IMR-90 (cell line): ENCODE data around the gene GDNF. TPM values are rescaled to one million over a fixed set of nuclear protein-coding genes. Genes with fewer than 3 reads are reported as not detected.

Experiments
- ATAC-seq: fragments of 200-7000 bp; cut with Tn5 transposase; 2 replicates; pipeline ENCODE4 v1.9.1; 2020; ENCODE audit warnings: low read depth, mild to moderate bottlenecking, moderate library complexity
- BruUV-seq: library from RNA; stranded (reverse); fragments of 400-500 nt; replicated peaks from 2 replicates; lab custom pipeline; 2021; lab: Mats Ljungman, UMichigan
- CTCF ChIA-PET: fragments of 300-600 bp; formaldehyde crosslinking; extraction: SDS; loops from one replicate; lab custom pipeline; 2021; ENCODE audit warnings: antibody characterized with exemption; lab: Yijun Ruan, JAX
- POLR2A ChIA-PET: fragments of 300-600 bp; sonication (Branson Sonifier 250); formaldehyde crosslinking; loops from one replicate; lab custom pipeline; 2022; ENCODE audit warnings: antibody characterized with exemption; ENCODE audit not compliant: unreplicated experiment; lab: Charles Lee
- DNase-seq: peaks from one replicate; pipeline ENCODE4 v3.0.0; 2013
- H2AFZ ChIP-seq: replicated peaks from 2 replicates; pipeline ENCODE3; 2013; ENCODE audit warnings: low read length, mild to moderate bottlenecking; ENCODE audit not compliant: poor library complexity
- H2AK5ac ChIP-seq: 2 replicates; pipeline ENCODE4 v1.6.1; 2013; ENCODE audit warnings: low read depth, low read length, inconsistent platforms
- H2AK9ac ChIP-seq: replicated peaks from 2 replicates; pipeline ENCODE3; 2013; ENCODE audit warnings: mild to moderate bottlenecking, low read depth, low read length, moderate library complexity; ENCODE audit not compliant: poor library complexity
- H2BK120ac ChIP-seq: 2 replicates; pipeline ENCODE4 v1.6.1; 2013; ENCODE audit warnings: low read depth, low read length, inconsistent platforms
- H2BK15ac ChIP-seq: 3 replicates; pipeline ENCODE4 v1.6.1; 2013; ENCODE audit warnings: low read depth, low read length, inconsistent platforms
- H2BK20ac ChIP-seq: 2 replicates; pipeline ENCODE4 v1.6.1; 2013; ENCODE audit warnings: low read depth, mild to moderate bottlenecking, inconsistent platforms, low read length, moderate library complexity
- H2BK5ac ChIP-seq: 2 replicates; pipeline ENCODE4 v1.6.1; 2013; ENCODE audit warnings: mild to moderate bottlenecking, low read depth, low read length, inconsistent platforms; ENCODE audit not compliant: poor library complexity, severe bottlenecking
- H3K14ac ChIP-seq: replicated peaks from 2 replicates; pipeline ENCODE4 v1.6.1; 2013; ENCODE audit warnings: low read depth, low read length, inconsistent platforms
- H3K18ac ChIP-seq: 2 replicates; pipeline ENCODE4 v1.6.1; 2013; ENCODE audit warnings: low read depth, low read length, control low read depth
- H3K23ac ChIP-seq: 2 replicates; pipeline ENCODE4 v1.6.1; 2013; ENCODE audit warnings: low read depth, low read length, inconsistent platforms
- H3K27ac ChIP-seq: 2 replicates; pipeline ENCODE4 v1.5.1; 2013; ENCODE audit warnings: mild to moderate bottlenecking, control low read depth, low read length; ENCODE audit not compliant: insufficient read depth
- H3K27me3 ChIP-seq: 2 replicates; pipeline ENCODE4 v1.6.1; 2013; ENCODE audit warnings: low read length; ENCODE audit not compliant: control insufficient read depth, insufficient read depth
- H3K36me3 ChIP-seq: 2 replicates; pipeline ENCODE4 v1.6.1; 2013; ENCODE audit warnings: low read length, mixed read lengths; ENCODE audit not compliant: control insufficient read depth, insufficient read depth
- H3K4ac ChIP-seq: 2 replicates; pipeline ENCODE4 v1.6.1; 2013; ENCODE audit warnings: low read depth, low read length, inconsistent platforms
- H3K4me1 ChIP-seq: 2 replicates; pipeline ENCODE4 v1.6.1; 2013; ENCODE audit warnings: low read length, mixed read lengths; ENCODE audit not compliant: control insufficient read depth, insufficient read depth
- H3K4me2 ChIP-seq: 2 replicates; pipeline ENCODE4 v1.6.1; 2013; ENCODE audit warnings: low read depth, mild to moderate bottlenecking, control low read depth, low read length, moderate library complexity
- H3K4me3 ChIP-seq: 2 replicates; pipeline ENCODE4 v1.5.1; 2013; ENCODE audit warnings: low read depth, mild to moderate bottlenecking, control low read depth, low read length, moderate library complexity; ENCODE audit not compliant: insufficient read depth
- H3K56ac ChIP-seq: 2 replicates; pipeline ENCODE4 v1.6.1; 2013; ENCODE audit warnings: low read length, inconsistent platforms; ENCODE audit not compliant: insufficient read depth; ENCODE audit errors: extremely low read depth
- H3K79me1 ChIP-seq, 2 experiments: 2 replicates each; pipeline ENCODE4 v1.6.1; 2013; ENCODE audit warnings: low read length in 2 of 2, inconsistent platforms in 1 of 2, low read depth in 1 of 2
- H3K9ac ChIP-seq: 2 replicates; pipeline ENCODE4 v1.6.1; 2013; ENCODE audit warnings: low read depth, low read length, control low read depth
- H3K9me1 ChIP-seq: 2 replicates; pipeline ENCODE4 v1.6.1; 2013; ENCODE audit warnings: low read length, inconsistent platforms; ENCODE audit not compliant: insufficient read depth
- H3K9me3 ChIP-seq: 2 replicates; pipeline ENCODE4 v1.6.1; 2013; ENCODE audit warnings: low read length; ENCODE audit not compliant: control insufficient read depth, insufficient read depth
- H4K20me1 ChIP-seq: 2 replicates; pipeline ENCODE4 v1.6.1; 2013; ENCODE audit warnings: low read length, inconsistent platforms; ENCODE audit not compliant: insufficient read depth
- H4K5ac ChIP-seq: 2 replicates; pipeline ENCODE4 v1.6.1; 2013; ENCODE audit warnings: mild to moderate bottlenecking, low read depth, low read length, control low read depth
- H4K8ac ChIP-seq, 2 experiments: 2 replicates each; pipeline ENCODE4 v1.6.1; 2013; ENCODE audit warnings: low read depth in 2 of 2, low read length in 2 of 2, control low read depth in 1 of 2, inconsistent platforms in 1 of 2
- H4K91ac ChIP-seq: 2 replicates; pipeline ENCODE4 v1.6.1; 2013; ENCODE audit warnings: low read depth, low read length, inconsistent platforms; ENCODE audit not compliant: insufficient read depth
- WGBS, 2 experiments: methylation state at CpG; one replicate each; pipeline versions ENCODE4 v1.1.5 to v1.1.7; 2013; ENCODE audit warnings: missing lambda C conversion rate in 2 of 2; ENCODE audit not compliant: insufficient read length in 1 of 2; ENCODE audit errors: extremely low coverage in 2 of 2; 5-methylcytosine and 5-hydroxymethylcytosine counted together
- dilution Hi-C: fragments of 300-500 bp; cut with HindIII; formaldehyde crosslinking; loops from one replicate; pipeline ENCODE4 v1.14.3; 2018; ENCODE audit warnings: low sequenced_read_pairs; ENCODE audit not compliant: unreplicated experiment
- in situ Hi-C: fragments of 300-500 bp; cut with MboI; formaldehyde crosslinking; loops from 3 replicates; pipeline ENCODE4 v1.14.3; 2019; ENCODE audit warnings: low sequenced_read_pairs, inconsistent platforms, mixed read lengths
- intact Hi-C: fragments of 100-400 bp; cut with micrococcal nuclease; formaldehyde crosslinking; loops from 2 replicates; pipeline ENCODE4 v1.10.0; 2022
- polyA plus RNA-seq, 3 experiments: library from polyadenylated mRNA; depleted of rRNA; stranded (reverse); fragments of >200 nt; gene quantifications; 2 replicates each; pipeline ENCODE4 v1.2.3, GENCODE V29; 2012; ENCODE audit warnings: low replicate concordance in 1 of 3
- total RNA-seq: library from RNA; depleted of rRNA; stranded (reverse); fragments of >200 nt; gene quantifications from 2 replicates; pipeline ENCODE4 v1.2.3, GENCODE V29; 2012
- TF ChIP-seq, protein P1 (sequence below): fragments of 150-350 bp; IDR thresholded peaks from 2 replicates; pipeline ENCODE4 v1.6.1; 2017; ENCODE audit warnings: mild to moderate bottlenecking, antibody characterized with exemption, low read length, low read depth

The GDNF gene
- total and polyA plus RNA-seq, 2 of the 4 experiments (the other 2 are of a cell fraction) = 0.18 to 0.82 TPM

DNA sequence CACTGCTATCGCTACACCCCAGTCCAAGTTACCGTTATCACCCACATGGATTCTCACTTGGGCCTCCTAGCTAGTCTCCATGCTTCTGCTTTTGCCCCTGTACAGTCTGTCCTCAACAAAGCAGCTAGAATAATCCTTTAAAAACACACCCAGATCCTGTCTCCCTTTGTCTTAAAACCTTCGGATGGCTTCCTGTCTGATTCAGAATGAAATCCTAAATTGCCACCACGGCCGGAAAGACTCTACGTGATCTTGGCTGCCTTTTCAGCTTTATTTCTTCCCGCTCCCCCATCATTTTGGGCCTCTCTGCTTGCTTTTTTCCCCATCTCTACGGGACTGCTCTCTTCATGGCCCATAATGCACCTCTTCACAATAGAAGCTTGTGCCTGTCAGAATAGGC is 33.4 kb downstream of the GDNF start:
- Histone ChIP-seq H3K4ac (no peak overlapping the region), H3K27me3 (no peaks in the 10 kb centered on the region), H4K91ac (no peak overlapping the region), H2BK20ac (no peak overlapping the region), H3K36me3 (no peaks in the 10 kb centered on the region), H4K8ac (no peak overlapping the region), H3K27ac (no peak overlapping the region), H3K79me1 (no peaks in the 10 kb centered on the region), H3K9me1 (no peaks in the 10 kb centered on the region), H2BK5ac (no peak overlapping the region), H3K56ac (no peak overlapping the region), H3K9ac (no peak overlapping the region), H3K23ac (no peak overlapping the region), H2BK120ac (no peak overlapping the region), H2AK5ac (no peak overlapping the region), H3K9me3 (no peaks in the 10 kb centered on the region), H2AK9ac (no peak overlapping the region), H4K20me1 (no peaks in the 10 kb centered on the region), H3K4me2 (no peak overlapping the region), H3K4me1 (peaks cover 4% of the 10 kb centered on the region; the same call in 1 of the 2 replicates), H2BK15ac (no peak overlapping the region), H3K4me3 (no peak overlapping the region), H2AFZ (no peak overlapping the region), H4K5ac (no peak overlapping the region), H3K14ac (no peak overlapping the region), H3K18ac (no peak overlapping the region)
- in situ Hi-C loops = no loop called here
- no TSS peak for BruUV-seq
- CTCF ChIA-PET = interaction anchor here (0.6 kb wide), 1 partner anchor 104 kb away, joined by 3 read pairs; no protein-coding TSS in a partner anchor
- no peak for DNase-seq
- WGBS, 2 experiments = 93% methylated on average over 7 of the region's 8 CpGs; no CpG with 5 or more reads in 1 of the 2 experiments
- ATAC-seq = no peak
- TF ChIP-seq, protein P1, sequence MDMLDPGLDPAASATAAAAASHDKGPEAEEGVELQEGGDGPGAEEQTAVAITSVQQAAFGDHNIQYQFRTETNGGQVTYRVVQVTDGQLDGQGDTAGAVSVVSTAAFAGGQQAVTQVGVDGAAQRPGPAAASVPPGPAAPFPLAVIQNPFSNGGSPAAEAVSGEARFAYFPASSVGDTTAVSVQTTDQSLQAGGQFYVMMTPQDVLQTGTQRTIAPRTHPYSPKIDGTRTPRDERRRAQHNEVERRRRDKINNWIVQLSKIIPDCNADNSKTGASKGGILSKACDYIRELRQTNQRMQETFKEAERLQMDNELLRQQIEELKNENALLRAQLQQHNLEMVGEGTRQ = no peak
- intact Hi-C loops = no loop called here
- POLR2A ChIA-PET = no interaction called here
- dilution Hi-C loops = no loop called here
